Vagina (tissue), 2 donors: ENCODE data around the gene RPL36AL. TPM values are rescaled to one million over a fixed set of nuclear protein-coding genes. Genes with fewer than 3 reads are reported as not detected.
A peak's percentile ranks its signal among the peaks of the same experiment; 100 is the strongest.
"Not testable (repeated sequence)": the region's sequence is repeated elsewhere in the genome, so short reads cannot be mapped to it uniquely, and the experiment has no call there.

ENCODE experiments used
- DNase-seq, 2 donors: peaks; one replicate each; pipeline ENCODE4 v3.0.0-alpha.2; 2017; ENCODE audit errors: extremely low spot score in 2 of 2
- H3K27ac ChIP-seq: fragments of 200-600 bp; sonication (generic); one replicate; pipeline ENCODE4 v1.5.1; 2019
- H3K27me3 ChIP-seq: fragments of 200-600 bp; sonication (generic); one replicate; pipeline ENCODE4 v1.5.1; 2019
- H3K36me3 ChIP-seq, 2 donors: fragments of 200-600 bp; sonication (generic); one replicate each; pipeline ENCODE4 v1.5.1; 2017 to 2019
- H3K4me1 ChIP-seq: fragments of 200-600 bp; sonication (generic); one replicate; pipeline ENCODE4 v1.5.1; 2019
- H3K4me3 ChIP-seq, 2 donors: fragments of 200-600 bp; sonication (generic); 1 replicate in 1 of 2; 2 replicates in 1 of 2; pipeline ENCODE4 v1.5.1; 2016 to 2019
- H3K9me3 ChIP-seq: fragments of 200-600 bp; sonication (generic); one replicate; pipeline ENCODE4 v1.5.1; 2019
- POLR2A ChIP-seq, 2 donors: fragments of 450-650 bp; IDR thresholded peaks; one replicate each; pipeline ENCODE4 v1.6.1; 2017; ENCODE audit warnings: antibody characterized with exemption in 2 of 2, mild to moderate bottlenecking in 2 of 2, moderate library complexity in 2 of 2
- POLR2AphosphoS5 ChIP-seq, 2 donors: sonication (generic); formaldehyde crosslinking; IDR thresholded peaks; one replicate each; pipeline ENCODE4 v1.9.0; 2017; ENCODE audit warnings: antibody characterized with exemption in 2 of 2, mild to moderate bottlenecking in 2 of 2, low read depth in 1 of 2; ENCODE audit not compliant: insufficient read depth in 1 of 2
- intact Hi-C: fragments of 100-400 bp; cut with DNase I; formaldehyde crosslinking; loops from one replicate; pipeline ENCODE4 v1.15.1; 2023
- total RNA-seq: library from RNA; depleted of rRNA; stranded (reverse); fragments of >200 nt; gene quantifications from one replicate; pipeline ENCODE4 v1.2.3, GENCODE V29; 2016
- TF ChIP-seq, protein P1 (sequence below), 3 experiments: fragments of 450-650 bp in 2 of 3; fragments of 200-600 bp in 1 of 3; sonication (generic) in 1 of 3; IDR thresholded peaks; one replicate each; pipeline ENCODE4 v1.5.1; 2017 to 2019; ENCODE audit warnings: antibody characterized with exemption in 3 of 3, mild to moderate bottlenecking in 2 of 3, moderate library complexity in 2 of 3

RPL36AL gene
- total RNA-seq, 1 donor from 2014 or later = 208 TPM

DNA sequence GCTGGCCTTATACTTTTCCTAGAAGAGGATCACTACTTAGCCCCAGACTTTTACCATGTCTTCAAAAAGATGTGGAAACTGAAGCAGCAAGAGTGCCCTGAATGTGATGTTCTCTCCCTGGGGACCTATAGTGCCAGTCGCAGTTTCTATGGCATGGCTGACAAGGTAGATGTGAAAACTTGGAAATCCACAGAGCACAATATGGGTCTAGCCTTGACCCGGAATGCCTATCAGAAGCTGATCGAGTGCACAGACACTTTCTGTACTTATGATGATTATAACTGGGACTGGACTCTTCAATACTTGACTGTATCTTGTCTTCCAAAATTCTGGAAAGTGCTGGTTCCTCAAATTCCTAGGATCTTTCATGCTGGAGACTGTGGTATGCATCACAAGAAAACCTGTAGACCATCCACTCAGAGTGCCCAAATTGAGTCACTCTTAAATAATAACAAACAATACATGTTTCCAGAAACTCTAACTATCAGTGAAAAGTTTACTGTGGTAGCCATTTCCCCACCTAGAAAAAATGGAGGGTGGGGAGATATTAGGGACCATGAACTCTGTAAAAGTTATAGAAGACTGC lies 1.7 kb upstream of the RPL36AL start:
- Histone ChIP-seq H3K27ac (peak overlapping the region; percentile 94), H3K27me3 (no peaks in the 10 kb centered on the region), H3K4me3 (peak overlapping the region; percentile 64 to 97), H3K4me1 (peaks cover 47% of the 10 kb centered on the region), H3K36me3 (peaks cover 0 to 18% of the 10 kb centered on the region in 2 donors), H3K9me3 (no peaks in the 10 kb centered on the region)
- intact Hi-C loops = no loop called here
- TF ChIP-seq POLR2A (IDR thresholded peaks at IDR 0.05) = no peak
- TF ChIP-seq, protein P1, sequence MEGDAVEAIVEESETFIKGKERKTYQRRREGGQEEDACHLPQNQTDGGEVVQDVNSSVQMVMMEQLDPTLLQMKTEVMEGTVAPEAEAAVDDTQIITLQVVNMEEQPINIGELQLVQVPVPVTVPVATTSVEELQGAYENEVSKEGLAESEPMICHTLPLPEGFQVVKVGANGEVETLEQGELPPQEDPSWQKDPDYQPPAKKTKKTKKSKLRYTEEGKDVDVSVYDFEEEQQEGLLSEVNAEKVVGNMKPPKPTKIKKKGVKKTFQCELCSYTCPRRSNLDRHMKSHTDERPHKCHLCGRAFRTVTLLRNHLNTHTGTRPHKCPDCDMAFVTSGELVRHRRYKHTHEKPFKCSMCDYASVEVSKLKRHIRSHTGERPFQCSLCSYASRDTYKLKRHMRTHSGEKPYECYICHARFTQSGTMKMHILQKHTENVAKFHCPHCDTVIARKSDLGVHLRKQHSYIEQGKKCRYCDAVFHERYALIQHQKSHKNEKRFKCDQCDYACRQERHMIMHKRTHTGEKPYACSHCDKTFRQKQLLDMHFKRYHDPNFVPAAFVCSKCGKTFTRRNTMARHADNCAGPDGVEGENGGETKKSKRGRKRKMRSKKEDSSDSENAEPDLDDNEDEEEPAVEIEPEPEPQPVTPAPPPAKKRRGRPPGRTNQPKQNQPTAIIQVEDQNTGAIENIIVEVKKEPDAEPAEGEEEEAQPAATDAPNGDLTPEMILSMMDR (IDR thresholded peaks at IDR 0.05) = no peak
- no peak for TF ChIP-seq POLR2AphosphoS5 (IDR thresholded peaks at IDR 0.05; ENCODE audit: insufficient read depth in 1 of 2, low read depth in 1 of 2)
- DNase-seq = no peak

DNA sequence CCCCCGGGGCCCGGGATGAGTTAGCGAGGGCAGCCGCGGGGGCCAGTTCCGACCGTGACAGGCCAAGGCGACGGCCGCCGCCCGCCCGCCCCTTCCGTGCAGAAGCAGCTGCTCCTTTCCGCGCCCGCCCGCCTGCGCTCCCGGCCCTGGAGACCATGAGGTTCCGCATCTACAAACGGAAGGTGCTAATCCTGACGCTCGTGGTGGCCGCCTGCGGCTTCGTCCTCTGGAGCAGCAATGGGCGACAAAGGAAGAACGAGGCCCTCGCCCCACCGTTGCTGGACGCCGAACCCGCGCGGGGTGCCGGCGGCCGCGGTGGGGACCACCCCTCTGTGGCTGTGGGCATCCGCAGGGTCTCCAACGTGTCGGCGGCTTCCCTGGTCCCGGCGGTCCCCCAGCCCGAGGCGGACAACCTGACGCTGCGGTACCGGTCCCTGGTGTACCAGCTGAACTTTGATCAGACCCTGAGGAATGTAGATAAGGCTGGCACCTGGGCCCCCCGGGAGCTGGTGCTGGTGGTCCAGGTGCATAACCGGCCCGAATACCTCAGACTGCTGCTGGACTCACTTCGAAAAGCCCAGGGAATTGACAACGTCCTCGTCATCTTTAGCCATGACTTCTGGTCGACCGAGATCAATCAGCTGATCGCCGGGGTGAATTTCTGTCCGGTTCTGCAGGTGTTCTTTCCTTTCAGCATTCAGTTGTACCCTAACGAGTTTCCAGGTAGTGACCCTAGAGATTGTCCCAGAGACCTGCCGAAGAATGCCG lies 872 bp upstream of the RPL36AL start:
- intact Hi-C loops = no loop called here
- Histone ChIP-seq H3K4me1 (peaks cover 47% of the 10 kb centered on the region), H3K27me3 (no peaks in the 10 kb centered on the region), H3K27ac (peak overlapping the region; percentile 94), H3K4me3 (peak overlapping the region; percentile 64 to 97), H3K36me3 (peaks cover 0 to 20% of the 10 kb centered on the region in 2 donors), H3K9me3 (no peaks in the 10 kb centered on the region)
- TF ChIP-seq POLR2AphosphoS5 (IDR thresholded peaks at IDR 0.05; ENCODE audit: insufficient read depth in 1 of 2, low read depth in 1 of 2) (no peak), POLR2A (IDR thresholded peaks at IDR 0.05) (no peak)
- TF ChIP-seq, protein P1 (IDR thresholded peaks at IDR 0.05) = no peak
- no peak for DNase-seq

DNA sequence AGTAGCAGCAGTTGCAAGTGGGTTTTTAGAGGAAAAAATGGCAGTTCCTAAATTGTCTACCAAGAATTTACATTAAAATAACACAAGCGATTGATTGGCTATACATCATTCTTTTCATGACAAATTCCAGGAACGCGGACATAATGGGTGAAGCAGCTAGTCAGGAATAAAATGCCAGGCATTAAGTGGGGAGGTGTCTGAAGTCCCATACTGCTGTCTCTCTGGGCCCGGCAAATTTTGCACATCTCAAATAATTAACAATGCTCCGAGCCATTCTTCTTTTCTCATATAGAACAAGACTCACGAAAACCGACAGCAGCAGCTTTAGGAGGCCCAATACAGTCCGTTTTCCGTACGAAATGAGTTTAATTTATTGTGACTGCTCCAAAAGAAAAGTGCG lies 696 bp downstream of the RPL36AL start:
- peaks cover 0 to 20% of the 10 kb centered on the region in 2 donors for H3K36me3 ChIP-seq
- H3K4me3 ChIP-seq = peak overlapping the region; percentile 64 to 97
- peak overlapping the region; percentile 94 for H3K27ac ChIP-seq
- peaks cover 47% of the 10 kb centered on the region for H3K4me1 ChIP-seq
- TF ChIP-seq POLR2A (IDR thresholded peaks at IDR 0.05) = no peak
- TF ChIP-seq POLR2AphosphoS5 (IDR thresholded peaks at IDR 0.05; ENCODE audit: insufficient read depth in 1 of 2, low read depth in 1 of 2) = no peak
- TF ChIP-seq, protein P1 (IDR thresholded peaks at IDR 0.05) = no peak
- no peaks in the 10 kb centered on the region for H3K9me3 ChIP-seq
- H3K27me3 ChIP-seq = no peaks in the 10 kb centered on the region
- DNase-seq = no peak
- intact Hi-C loops = no loop called here

DNA sequence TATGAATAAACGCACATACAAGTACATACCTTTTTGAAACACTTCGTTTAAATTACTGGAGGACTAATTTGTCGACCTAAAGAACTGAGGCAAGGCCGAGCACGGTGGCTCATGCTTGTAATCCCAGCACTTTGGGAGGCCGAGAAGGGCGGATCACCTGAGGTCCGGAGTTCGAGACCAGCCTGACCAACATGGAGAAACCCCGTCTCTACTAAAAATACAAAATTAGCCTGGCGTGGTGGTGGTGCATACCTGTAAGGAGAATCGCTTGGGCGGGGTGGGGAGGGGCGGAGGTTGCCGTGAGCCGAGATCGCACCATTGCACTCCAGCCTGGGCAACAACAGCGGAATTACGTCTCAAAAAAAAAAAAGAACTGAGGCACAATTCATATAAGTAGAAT lies 1.2 kb downstream of the RPL36AL start:
- Histone ChIP-seq H3K36me3 (peaks cover 0 to 20% of the 10 kb centered on the region in 2 donors), H3K4me1 (peaks cover 46% of the 10 kb centered on the region), H3K27ac (peak overlapping the region; percentile 94), H3K4me3 (peak overlapping the region; percentile 64 to 97)
- DNase-seq, H3K9me3 ChIP-seq, intact Hi-C loops, H3K27me3 ChIP-seq: not testable (repeated sequence)

DNA sequence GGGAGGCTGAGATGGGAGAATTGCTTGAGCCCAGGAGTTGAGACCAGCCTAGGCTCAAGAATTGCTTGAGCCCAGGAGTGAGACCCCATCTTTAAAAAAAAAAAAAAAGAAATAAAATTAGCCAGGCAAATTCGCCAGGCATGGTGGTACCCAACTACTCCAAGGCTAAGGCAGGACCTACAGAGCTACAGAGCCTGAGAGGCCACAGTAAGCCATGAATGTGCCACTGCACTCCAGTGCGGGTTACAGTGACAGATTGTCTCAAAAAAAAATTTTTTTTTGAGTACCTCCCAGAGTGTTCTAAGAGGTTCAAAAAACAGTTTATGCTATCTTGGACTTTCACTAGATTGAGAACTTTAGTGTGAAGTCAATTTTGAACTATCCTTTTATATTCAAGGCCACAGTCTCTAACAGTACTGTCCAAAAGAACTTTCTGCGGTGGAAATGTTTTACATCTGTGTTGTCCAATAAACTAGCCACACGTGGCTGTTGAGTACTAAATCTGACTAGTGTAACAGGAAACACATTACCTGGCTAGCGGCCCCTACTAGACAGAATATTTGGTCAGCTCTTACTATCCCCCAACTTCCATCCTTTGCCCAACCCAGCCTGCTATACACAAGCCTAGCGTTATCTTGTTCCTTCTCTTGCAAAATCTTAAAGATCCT lies 2.4 kb downstream of the RPL36AL start:
- no peak for DNase-seq
- H3K9me3 ChIP-seq = no peaks in the 10 kb centered on the region
- no peak for TF ChIP-seq POLR2A (IDR thresholded peaks at IDR 0.05)
- TF ChIP-seq, protein P1 (IDR thresholded peaks at IDR 0.05) = no peak
- no peak for TF ChIP-seq POLR2AphosphoS5 (IDR thresholded peaks at IDR 0.05; ENCODE audit: insufficient read depth in 1 of 2, low read depth in 1 of 2)
- peaks cover 0 to 20% of the 10 kb centered on the region in 2 donors for H3K36me3 ChIP-seq
- no peak overlapping the region for H3K27ac ChIP-seq
- intact Hi-C loops = no loop called here
- H3K4me1 ChIP-seq = peaks cover 33% of the 10 kb centered on the region
- no peaks in the 10 kb centered on the region for H3K27me3 ChIP-seq
- H3K4me3 ChIP-seq = no peak overlapping the region
